ENCODE measurements around the gene PIEZO2. TPM values are rescaled to one million over a fixed set of nuclear protein-coding genes. Genes with fewer than 3 reads are reported as not detected.

Gene PIEZO2
- total and polyA plus RNA-seq, 2 donors (not counting 1 experiment from before 2014, with no cell fraction given) = not detected

GRCh38 chr18:10899481-10899880 lies 249.9 kb downstream of the PIEZO2 start:
- Histone ChIP-seq H3K9ac (ENCODE audit: low read length) (no peak overlapping the region), H4K20me1 (ENCODE audit: control insufficient read depth, insufficient read depth, low read length, poor library complexity, severe bottlenecking) (no peaks in the 10 kb centered on the region), H3K4me2 (replicated peaks; ENCODE audit: low read depth, low read length, poor library complexity, severe bottlenecking) (no peak overlapping the region), H3K4me3 (ENCODE audit: control extremely low read depth in 1 of 5, extremely low read depth in 1 of 5, insufficient read depth in 1 of 5, low read depth in 2 of 5, low read length in 4 of 5) (no peak overlapping the region), H3K27ac (ENCODE audit: low read length in 2 of 2) (no peak overlapping the region), H3K79me2 (ENCODE audit: control insufficient read depth, insufficient read depth, low read length) (no peaks in the 10 kb centered on the region), H3K4me1 (ENCODE audit: control insufficient read depth in 2 of 2, insufficient read depth in 2 of 2, low read length in 2 of 2) (peaks cover 0 to 4% of the 10 kb centered on the region in 2 donors), H3K9me3 (ENCODE audit: control extremely low read depth in 1 of 3, control insufficient read depth in 2 of 3, insufficient read depth in 1 of 3, low read length in 2 of 3) (no peaks in the 10 kb centered on the region), H2AFZ (ENCODE audit: insufficient read depth, low read depth, low read length, poor library complexity, severe bottlenecking) (no peak overlapping the region), H3K36me3 (replicated peaks in 1 of 2; ENCODE audit: control extremely low read depth in 1 of 2, control insufficient read depth in 1 of 2, extremely low read depth in 1 of 2, insufficient read depth in 2 of 2, low read length in 1 of 2) (no peaks in the 10 kb centered on the region), H3K27me3 (replicated peaks in 1 of 4; ENCODE audit: control extremely low read depth in 1 of 4, control insufficient read depth in 3 of 4, insufficient read depth in 4 of 4, low read length in 3 of 4) (peaks cover 0 to 9% (median 0%) of the 10 kb centered on the region in 4 experiments)
- peaks cover 7% of the 10 kb centered on the region for H3K27me3 Mint-ChIP-seq
- no CpG with 5 or more reads among the region's 1 CpG for WGBS (ENCODE audit: insufficient coverage)
- no peak overlapping the region for H3K4me3 Mint-ChIP-seq
- ChIA-PET CTCF (no interaction called here), POLR2A (no interaction called here)
- no peaks in the 10 kb centered on the region for H3K9me3 Mint-ChIP-seq (ENCODE audit: insufficient read depth)
- TF ChIP-seq CTCF (IDR thresholded peaks at IDR 0.05) (no peak), EZH2 (IDR thresholded peaks at IDR 0.05; ENCODE audit: borderline replicate concordance, insufficient read depth, low read depth, low read length, poor library complexity, severe bottlenecking) (no peak)
- H3K27ac Mint-ChIP-seq = no peak overlapping the region
- DNase-seq (no peak), ATAC-seq (ENCODE audit: low read depth) (no peak)
- H3K4me1 Mint-ChIP-seq = no peaks in the 10 kb centered on the region
- intact Hi-C loops (cut with micrococcal nuclease) = no loop called here

- intact Hi-C loops (cut with micrococcal nuclease) = no loop called here
- H3K4me3 Mint-ChIP-seq = no peak overlapping the region
- Histone ChIP-seq H3K4me3 (ENCODE audit: control extremely low read depth in 1 of 5, extremely low read depth in 1 of 5, insufficient read depth in 1 of 5, low read depth in 2 of 5, low read length in 4 of 5) (no peak overlapping the region), H3K27me3 (replicated peaks in 1 of 4; ENCODE audit: control extremely low read depth in 1 of 4, control insufficient read depth in 3 of 4, insufficient read depth in 4 of 4, low read length in 3 of 4) (peaks cover 0 to 9% (median 0%) of the 10 kb centered on the region in 4 experiments), H4K20me1 (ENCODE audit: control insufficient read depth, insufficient read depth, low read length, poor library complexity, severe bottlenecking) (no peaks in the 10 kb centered on the region), H3K9me3 (ENCODE audit: control extremely low read depth in 1 of 3, control insufficient read depth in 2 of 3, insufficient read depth in 1 of 3, low read length in 2 of 3) (no peaks in the 10 kb centered on the region), H3K36me3 (replicated peaks in 1 of 2; ENCODE audit: control extremely low read depth in 1 of 2, control insufficient read depth in 1 of 2, extremely low read depth in 1 of 2, insufficient read depth in 2 of 2, low read length in 1 of 2) (no peaks in the 10 kb centered on the region), H3K4me2 (replicated peaks; ENCODE audit: low read depth, low read length, poor library complexity, severe bottlenecking) (no peak overlapping the region), H3K27ac (ENCODE audit: low read length in 2 of 2) (no peak overlapping the region), H2AFZ (ENCODE audit: insufficient read depth, low read depth, low read length, poor library complexity, severe bottlenecking) (no peak overlapping the region), H3K79me2 (ENCODE audit: control insufficient read depth, insufficient read depth, low read length) (no peaks in the 10 kb centered on the region), H3K9ac (ENCODE audit: low read length) (no peak overlapping the region), H3K4me1 (ENCODE audit: control insufficient read depth in 2 of 2, insufficient read depth in 2 of 2, low read length in 2 of 2) (peaks cover 0 to 4% of the 10 kb centered on the region in 2 donors)
- H3K4me1 Mint-ChIP-seq = peaks cover 2% of the 10 kb centered on the region
- DNase-seq = no peak
- peaks cover 9% of the 10 kb centered on the region for H3K27me3 Mint-ChIP-seq
- H3K9me3 Mint-ChIP-seq (ENCODE audit: insufficient read depth) = no peaks in the 10 kb centered on the region
- no peak for ATAC-seq (ENCODE audit: low read depth)
- CTCF ChIA-PET = no interaction called here
- H3K27ac Mint-ChIP-seq = no peak overlapping the region
- TF ChIP-seq CTCF (IDR thresholded peaks at IDR 0.05) = no peak
- no peak for TF ChIP-seq EZH2 (IDR thresholded peaks at IDR 0.05; ENCODE audit: borderline replicate concordance, insufficient read depth, low read depth, low read length, poor library complexity, severe bottlenecking)
- POLR2A ChIA-PET = no interaction called here
- 37% methylated on average over 4 of the region's 4 CpGs for WGBS (ENCODE audit: insufficient coverage)
Observed at GRCh38 chr18:10898417-10898974, 250.9 kb downstream of the PIEZO2 start.

Data from B cell (primary cell).